HG03558 (cell line): ENCODE data around the gene PIK3C3.

ENCODE experiments used
- ATAC-seq: cut with Tn5 transposase; IDR thresholded peaks from one replicate; pipeline ENCODE4 v1.9.1; 2021; ENCODE audit warnings: moderate number of reproducible peaks; ENCODE audit not compliant: unreplicated experiment; ENCODE audit errors: extremely low read depth

Gene PIK3C3

GRCh38 chr18:41954827-41955613 lies at the start of gene PIK3C3:
Gene PIK3C3 (plus strand): TSS chr18:41955234. CDS start chr18:41955292, 58 bp downstream.
- peak; percentile 83 for ATAC-seq

- ATAC-seq, result no peak
These were observed 49.1 kb upstream of the PIK3C3 start for GRCh38 chr18:41905786-41906527.

GRCh38 chr18:41906528-41907146 lies 48.4 kb upstream of the PIK3C3 start:
- no peak for ATAC-seq

- ATAC-seq, result no peak
These were observed 37.9 kb upstream of the PIK3C3 start for GRCh38 chr18:41917181-41917580.

GRCh38 chr18:41921770-41922169 lies 33.3 kb upstream of the PIK3C3 start:
- ATAC-seq, result no peak

- no peak for ATAC-seq
These were observed 32.9 kb upstream of the PIK3C3 start for GRCh38 chr18:41922176-41922575.

GRCh38 chr18:41922841-41923240 lies 32.2 kb upstream of the PIK3C3 start:
- no peak for ATAC-seq

- no peak for ATAC-seq
These were observed 31.6 kb upstream of the PIK3C3 start for GRCh38 chr18:41923446-41923845.

GRCh38 chr18:41928581-41928980 lies 26.5 kb upstream of the PIK3C3 start:
- no peak for ATAC-seq

GRCh38 chr18:41932899-41933298 lies 22.1 kb upstream of the PIK3C3 start:
- ATAC-seq, result no peak

GRCh38 chr18:41933778-41934177 lies 21.3 kb upstream of the PIK3C3 start:
- ATAC-seq, result no peak

- ATAC-seq, result no peak
These were observed 18.4 kb upstream of the PIK3C3 start for GRCh38 chr18:41936471-41937134.

- ATAC-seq, result no peak
These were observed 16.6 kb upstream of the PIK3C3 start for GRCh38 chr18:41938445-41938844.

GRCh38 chr18:41939326-41939725 lies 15.7 kb upstream of the PIK3C3 start:
- ATAC-seq, result no peak

GRCh38 chr18:41940506-41941215 lies 14.4 kb upstream of the PIK3C3 start:
- ATAC-seq, result no peak

GRCh38 chr18:41942254-41942653 lies 12.8 kb upstream of the PIK3C3 start:
- no peak for ATAC-seq

GRCh38 chr18:41948544-41949110 lies 6.4 kb upstream of the PIK3C3 start:
- ATAC-seq, result no peak

- ATAC-seq, result no peak
These were observed 5.7 kb upstream of the PIK3C3 start for GRCh38 chr18:41949206-41949920.

- no peak for ATAC-seq
These were observed 654 bp downstream of the PIK3C3 start for GRCh38 chr18:41955688-41956087.
